ENCODE data around the gene ATXN7L3. TPM values are rescaled to one million over a fixed set of nuclear protein-coding genes. Genes with fewer than 3 reads are reported as not detected.

Gene ATXN7L3
- total RNA-seq, 1 experiment from 2014 or later, result 59.3 TPM

- Histone ChIP-seq H3K4me2 (no peak overlapping the region), H3F3A (ENCODE audit: insufficient read depth, low read depth) (peaks cover 57% of the 10 kb centered on the region), H3K4me1 (replicated peaks; ENCODE audit: insufficient read depth) (peaks cover 40% of the 10 kb centered on the region), H3K4me3 (no peak overlapping the region), H2AFZ (no peak overlapping the region), H3K27ac (peak overlapping the region; percentile 76), H3K9me3 (ENCODE audit: insufficient read depth, low read depth) (no peaks in the 10 kb centered on the region), H3K36me3 (ENCODE audit: low read depth) (peaks cover 19% of the 10 kb centered on the region; the same call in 1 of the 2 replicates), H3K79me2 (ENCODE audit: low read depth) (no peaks in the 10 kb centered on the region), H3K9me2 (ENCODE audit: insufficient read depth) (no peaks in the 10 kb centered on the region), H4K20me1 (ENCODE audit: insufficient read depth) (no peaks in the 10 kb centered on the region), H3K27me3 (ENCODE audit: insufficient read depth, low read depth) (no peaks in the 10 kb centered on the region)
- ChIA-PET CTCF (no interaction called here), POLR2A (ENCODE audit: unreplicated experiment) (interaction anchor here (0.6 kb wide), 1 partner anchor 12 kb away, joined by 7 read pairs; no protein-coding TSS in a partner anchor)
- BruUV-seq (replicated peaks), result no TSS peak
- intact Hi-C loops (cut with micrococcal nuclease; ENCODE audit: unreplicated experiment), result no loop called here
- TF ChIP-seq CTCF (conservative IDR thresholded peaks at IDR 0.05) (no peak), EZH2 (IDR thresholded peaks at IDR 0.05; ENCODE audit: low read depth) (no peak)
- DNase-seq, result no peak
These were observed 8.1 kb upstream of the ATXN7L3 start for GRCh38 chr17:44207743-44208142.

DNA sequence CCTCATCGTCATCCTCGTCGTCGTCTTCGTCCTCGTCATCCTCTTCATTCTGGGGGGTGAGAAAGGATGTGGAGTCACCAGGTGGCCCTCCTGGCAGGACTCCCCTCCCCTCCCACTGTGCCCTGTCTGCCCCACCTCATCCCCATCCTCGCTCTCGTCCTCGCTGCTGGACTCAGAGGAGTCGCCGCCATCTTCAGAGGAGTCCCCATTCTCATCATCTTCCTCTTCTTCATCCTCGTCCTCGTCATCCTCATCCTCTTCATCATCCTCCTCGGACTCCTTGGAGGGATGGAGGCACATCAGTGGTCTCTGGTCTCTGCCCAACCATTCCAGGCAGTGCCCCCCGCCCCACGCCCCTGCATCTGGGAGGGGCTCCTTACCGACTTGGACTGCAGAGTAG, 7.6 kb upstream of the ATXN7L3 start:
- TF ChIP-seq EZH2 (IDR thresholded peaks at IDR 0.05; ENCODE audit: low read depth), result no peak
- TF ChIP-seq CTCF (conservative IDR thresholded peaks at IDR 0.05), result no peak
- H3K27me3 ChIP-seq (ENCODE audit: insufficient read depth, low read depth), result no peaks in the 10 kb centered on the region
- peaks cover 19% of the 10 kb centered on the region; the same call in 1 of the 2 replicates for H3K36me3 ChIP-seq (ENCODE audit: low read depth)
- H3K9me3 ChIP-seq (ENCODE audit: insufficient read depth, low read depth), result no peaks in the 10 kb centered on the region
- no peak overlapping the region for H3K4me2 ChIP-seq
- no peak overlapping the region for H3K27ac ChIP-seq
- no peak overlapping the region for H2AFZ ChIP-seq
- no peaks in the 10 kb centered on the region for H3K79me2 ChIP-seq (ENCODE audit: low read depth)
- peaks cover 58% of the 10 kb centered on the region for H3F3A ChIP-seq (ENCODE audit: insufficient read depth, low read depth)
- H3K4me1 ChIP-seq (replicated peaks; ENCODE audit: insufficient read depth), result peaks cover 40% of the 10 kb centered on the region
- POLR2A ChIA-PET (ENCODE audit: unreplicated experiment), result no interaction called here
- BruUV-seq (replicated peaks), result TSS peak; percentile 35
- intact Hi-C loops (cut with micrococcal nuclease; ENCODE audit: unreplicated experiment), result no loop called here
- CTCF ChIA-PET, result no interaction called here
- H4K20me1 ChIP-seq (ENCODE audit: insufficient read depth), result no peaks in the 10 kb centered on the region
- no peak overlapping the region for H3K4me3 ChIP-seq
- H3K9me2 ChIP-seq (ENCODE audit: insufficient read depth), result no peaks in the 10 kb centered on the region
- DNase-seq, result no peak

GRCh38 chr17:44206825-44207155, 7.1 kb upstream of the ATXN7L3 start:
- Histone ChIP-seq H4K20me1 (ENCODE audit: insufficient read depth) (no peaks in the 10 kb centered on the region), H3K27ac (no peak overlapping the region), H3K4me1 (replicated peaks; ENCODE audit: insufficient read depth) (peaks cover 40% of the 10 kb centered on the region), H3K9me2 (ENCODE audit: insufficient read depth) (no peaks in the 10 kb centered on the region), H3K79me2 (ENCODE audit: low read depth) (0 out of 2 replicates have a peak, but pooled peaks cover under 1% of the 10 kb centered on the region), H3K36me3 (ENCODE audit: low read depth) (peaks cover 19% of the 10 kb centered on the region; the same call in 1 of the 2 replicates), H3F3A (ENCODE audit: insufficient read depth, low read depth) (peaks cover 64% of the 10 kb centered on the region), H3K9me3 (ENCODE audit: insufficient read depth, low read depth) (no peaks in the 10 kb centered on the region), H3K4me3 (no peak overlapping the region), H3K4me2 (no peak overlapping the region), H2AFZ (no peak overlapping the region), H3K27me3 (ENCODE audit: insufficient read depth, low read depth) (no peaks in the 10 kb centered on the region)
- DNase-seq, result no peak
- ChIA-PET POLR2A (ENCODE audit: unreplicated experiment) (no interaction called here), CTCF (interaction anchor here (0.5 kb wide), 1 partner anchor 60 kb away, joined by 3 read pairs; no protein-coding TSS in a partner anchor)
- BruUV-seq (replicated peaks), result no TSS peak
- intact Hi-C loops (cut with micrococcal nuclease; ENCODE audit: unreplicated experiment), result no loop called here
- no peak for TF ChIP-seq EZH2 (IDR thresholded peaks at IDR 0.05; ENCODE audit: low read depth)
- no peak for TF ChIP-seq CTCF (conservative IDR thresholded peaks at IDR 0.05)

Measured in PC-9 (cell line).